ENCODE data around the gene TBC1D10A. TPM values are rescaled to one million over a fixed set of nuclear protein-coding genes. Genes with fewer than 3 reads are reported as not detected.

Gene TBC1D10A
- total RNA-seq, 1 donor from 2014 or later: 6.2 TPM

DNA sequence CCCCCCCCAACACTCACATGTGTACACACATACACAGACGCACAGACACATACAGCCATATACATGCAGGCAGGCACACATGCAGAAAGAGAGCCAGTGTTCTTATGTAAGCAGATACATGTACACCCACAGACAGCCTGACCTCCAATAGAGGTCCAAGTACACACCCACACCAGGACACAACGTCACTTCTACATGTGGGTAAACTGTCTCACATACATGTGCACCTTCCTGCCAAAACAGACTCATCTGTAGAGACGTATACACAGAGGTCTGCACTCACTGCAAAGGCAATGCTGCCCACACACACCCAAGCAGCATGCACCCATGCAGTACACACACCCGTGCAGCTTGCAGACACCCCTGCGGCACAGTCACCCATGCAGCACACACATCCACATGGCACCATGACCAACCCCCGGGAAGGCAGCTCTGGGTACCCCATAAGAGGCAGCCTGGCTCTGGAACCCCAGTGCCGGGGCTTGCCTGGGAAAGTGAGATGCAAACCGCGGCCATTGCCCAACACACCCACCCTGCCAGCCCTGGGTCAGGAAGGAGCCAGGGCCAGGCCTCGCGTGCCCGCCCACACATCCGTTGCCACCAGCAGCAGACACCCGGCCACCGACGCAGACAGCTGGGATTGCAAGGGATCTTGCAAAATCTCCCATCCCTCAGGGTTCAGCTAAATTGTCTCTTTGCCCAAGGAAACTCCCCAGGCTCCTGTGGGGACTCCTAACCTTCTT lies 47.5 kb downstream of the TBC1D10A start:
- intact Hi-C loops (cut with micrococcal nuclease): no loop called here
- DNase-seq: peak; percentile 70
- ATAC-seq: peak; percentile 53

DNA sequence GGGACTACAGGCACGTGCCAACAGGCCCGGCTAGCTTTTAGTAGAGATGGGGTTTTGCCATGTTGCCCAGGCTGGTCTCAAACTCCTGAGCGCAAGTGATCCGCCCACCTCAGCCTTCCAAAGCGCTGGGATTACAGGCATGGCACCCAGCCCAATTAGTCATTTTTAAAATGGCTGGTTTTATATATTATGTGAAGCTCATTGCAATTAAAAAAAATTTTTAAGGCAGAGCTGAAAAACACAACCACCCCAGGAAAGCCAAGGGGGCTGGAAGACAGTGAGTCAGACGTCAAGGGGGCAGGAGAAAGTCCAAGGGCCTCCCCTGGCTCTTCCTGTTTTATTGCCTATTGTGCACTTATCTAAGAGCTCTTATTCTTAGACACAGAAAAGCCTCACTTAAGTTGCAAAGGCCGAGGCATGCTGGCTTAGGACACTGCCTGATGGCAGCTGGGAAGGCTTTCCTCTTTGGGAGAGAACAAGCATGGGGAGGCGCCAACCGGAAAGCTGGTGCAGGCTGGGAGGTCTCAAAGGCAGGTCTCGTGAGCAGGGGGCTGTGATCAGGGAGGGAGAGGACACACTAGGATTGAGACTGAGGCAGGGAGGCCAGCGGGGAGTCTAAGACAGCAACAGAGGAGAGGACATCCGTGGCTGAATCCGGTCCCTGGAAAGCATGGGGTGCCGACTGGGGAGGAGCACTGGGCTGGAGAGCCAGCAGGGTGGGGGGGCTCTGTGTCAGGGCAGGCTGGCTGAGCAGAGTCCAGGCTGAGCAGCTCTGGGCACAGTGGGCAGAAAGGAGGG lies 49.0 kb downstream of the TBC1D10A start:
- DNase-seq: no peak
- intact Hi-C loops (cut with micrococcal nuclease): no loop called here
- ATAC-seq: peak; percentile 53

DNA sequence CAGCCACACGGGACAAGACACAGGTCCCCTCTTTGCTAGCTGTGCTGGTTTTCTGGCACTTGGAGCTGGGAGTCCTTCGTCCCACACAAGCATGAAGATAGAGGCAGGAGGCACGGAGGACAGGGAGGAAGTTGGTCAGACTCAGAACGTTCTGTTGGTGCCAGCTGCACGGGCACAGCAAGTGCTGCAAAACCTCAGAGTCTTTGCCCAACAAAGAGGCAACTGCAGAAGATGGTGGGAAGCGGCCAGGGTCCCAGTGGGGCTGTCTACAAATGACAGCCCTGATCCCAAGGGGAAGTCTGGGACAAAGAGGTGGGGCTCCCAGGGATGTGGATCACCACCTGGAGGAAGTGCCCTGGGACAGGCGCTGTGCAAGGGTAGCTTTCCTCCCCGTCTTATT lies 50.7 kb downstream of the TBC1D10A start:
- intact Hi-C loops (cut with micrococcal nuclease): no loop called here
- DNase-seq: no peak
- no peak for ATAC-seq

DNA sequence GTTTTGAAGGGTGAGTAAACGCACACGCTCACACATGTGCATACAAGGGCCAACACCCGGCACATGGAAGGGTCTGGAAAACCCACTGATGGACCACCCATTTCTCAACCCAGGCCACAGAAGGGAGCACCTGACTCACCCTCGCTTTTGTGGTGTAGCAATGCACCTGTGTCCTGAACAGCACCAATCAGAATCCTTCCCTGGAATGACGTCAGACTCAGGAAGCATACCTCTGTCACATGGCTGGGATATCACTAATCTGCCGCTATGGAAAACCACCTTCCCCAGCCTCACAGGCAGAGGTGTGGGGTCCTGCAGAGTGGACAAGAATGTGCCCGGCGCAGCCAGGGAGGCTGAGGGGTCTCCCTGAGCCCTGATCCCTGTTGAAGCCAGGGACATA lies 51.1 kb downstream of the TBC1D10A start:
- intact Hi-C loops (cut with micrococcal nuclease): no loop called here
- ATAC-seq (no peak), DNase-seq (no peak)

DNA sequence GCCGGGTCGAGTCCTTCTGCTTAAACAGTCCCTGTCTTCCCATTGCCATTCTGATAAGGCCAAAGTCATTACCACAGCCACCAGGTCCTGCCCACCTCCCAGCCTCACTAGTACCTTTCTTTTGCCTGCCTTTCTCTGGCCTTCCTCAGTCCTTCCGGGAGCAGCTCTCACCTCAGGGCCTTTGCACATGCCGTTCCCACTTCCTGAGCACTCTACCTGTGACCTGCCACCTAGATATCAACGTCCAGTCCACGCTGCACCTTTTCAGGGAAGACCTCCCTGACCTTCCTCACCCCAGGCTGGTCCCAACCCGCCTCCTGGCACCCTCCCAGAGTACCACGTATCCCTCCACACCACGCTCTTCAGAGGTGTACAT lies 52.3 kb downstream of the TBC1D10A start:
- ATAC-seq: no peak
- no peak for DNase-seq
- intact Hi-C loops (cut with micrococcal nuclease): no loop called here

DNA sequence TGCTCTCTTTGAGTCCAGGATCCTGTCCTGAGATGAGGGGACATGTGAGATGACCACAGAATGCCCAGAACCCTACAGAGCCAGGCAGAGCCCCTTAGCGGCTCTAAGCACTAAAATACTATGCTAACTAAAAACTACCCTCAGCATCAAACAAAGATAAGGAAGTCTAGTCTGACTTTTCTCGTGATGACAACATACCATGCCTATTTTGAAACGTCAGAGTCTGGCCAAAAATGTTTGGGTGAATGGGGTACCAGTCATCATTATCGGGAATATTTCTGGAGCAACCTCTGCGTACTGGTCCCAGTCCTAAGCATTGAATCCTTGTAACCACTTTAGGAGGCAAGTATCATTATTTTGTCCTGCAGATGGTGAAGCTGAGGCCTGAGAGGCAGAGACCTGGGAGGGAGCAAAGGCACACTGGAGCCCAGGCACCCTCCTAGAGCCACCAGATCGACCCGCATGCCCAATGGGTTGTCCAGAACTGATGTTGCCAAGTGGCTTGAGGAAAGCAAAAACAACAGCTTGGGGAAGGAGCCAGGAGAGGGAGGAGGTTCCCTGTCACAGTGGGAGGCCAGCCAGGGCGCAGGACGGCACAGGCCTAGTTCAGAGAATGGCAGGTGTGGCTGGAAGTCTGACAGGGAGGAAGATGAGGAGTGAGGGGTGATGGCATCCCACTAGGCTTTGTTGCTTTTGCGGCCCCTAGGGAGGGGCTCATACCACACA lies 52.9 kb downstream of the TBC1D10A start:
- DNase-seq: no peak
- no peak for ATAC-seq
- intact Hi-C loops (cut with micrococcal nuclease): no loop called here

DNA sequence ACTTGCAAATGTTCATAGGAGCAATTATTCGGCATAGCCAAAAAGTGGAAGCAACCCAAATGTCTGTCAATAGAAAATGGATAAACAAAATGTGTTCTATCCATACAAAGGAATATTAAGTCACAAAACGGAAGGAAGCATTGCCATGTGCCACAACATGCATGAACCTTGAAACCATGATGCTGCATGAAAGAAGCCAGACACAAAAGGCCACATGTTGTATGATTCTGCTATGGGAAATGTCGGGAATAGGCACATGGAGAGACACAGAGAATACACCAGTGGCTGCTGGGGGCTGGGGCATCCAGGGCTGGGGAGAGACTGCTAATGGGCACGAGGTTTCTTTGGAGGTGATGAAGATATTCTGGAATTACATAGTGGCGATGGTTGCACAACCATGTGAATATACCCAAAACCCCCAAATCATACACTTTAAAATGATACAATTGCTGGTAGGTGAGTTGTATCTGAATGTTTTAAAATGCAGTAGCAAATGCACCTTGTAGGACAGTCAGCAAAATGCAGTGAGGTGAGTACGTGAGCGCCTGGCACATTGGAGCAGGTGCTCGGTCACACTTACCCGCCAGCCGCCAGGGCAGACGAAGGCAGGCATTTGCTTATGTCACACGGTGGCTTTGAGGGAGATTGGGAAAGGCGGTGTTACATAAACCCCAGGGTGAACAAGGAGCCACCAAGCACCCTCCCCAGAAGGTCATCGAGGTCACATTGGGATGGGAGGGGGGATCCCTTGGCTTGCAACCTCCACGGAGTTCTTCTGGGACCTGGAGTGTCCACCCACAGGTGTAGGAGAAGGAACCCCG lies 53.8 kb downstream of the TBC1D10A start:
- ATAC-seq: no peak
- intact Hi-C loops (cut with micrococcal nuclease): no loop called here
- DNase-seq: no peak

DNA sequence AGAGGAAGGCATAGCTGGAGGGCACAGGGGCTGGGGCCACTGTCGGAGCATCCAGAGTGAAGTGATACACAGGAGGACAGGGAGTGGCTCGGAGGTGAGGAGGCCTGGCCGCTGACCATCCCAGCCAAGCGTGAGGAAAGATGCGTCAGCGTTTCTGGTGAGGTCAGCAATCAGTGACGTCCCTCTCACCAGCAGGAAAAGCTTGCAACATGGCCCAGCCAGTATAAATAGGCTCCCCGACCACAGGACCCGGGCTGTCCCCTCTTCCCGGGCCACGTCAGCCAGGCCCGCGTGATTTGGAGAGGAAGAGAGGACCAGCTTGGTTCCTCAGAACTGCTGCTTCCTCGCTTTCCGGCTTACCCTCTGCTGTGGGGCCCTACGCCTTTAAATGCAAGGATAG lies 55.9 kb downstream of the TBC1D10A start:
- peak; percentile 77 for DNase-seq
- intact Hi-C loops (cut with micrococcal nuclease): no loop called here
- peak; percentile 74 for ATAC-seq

DNA sequence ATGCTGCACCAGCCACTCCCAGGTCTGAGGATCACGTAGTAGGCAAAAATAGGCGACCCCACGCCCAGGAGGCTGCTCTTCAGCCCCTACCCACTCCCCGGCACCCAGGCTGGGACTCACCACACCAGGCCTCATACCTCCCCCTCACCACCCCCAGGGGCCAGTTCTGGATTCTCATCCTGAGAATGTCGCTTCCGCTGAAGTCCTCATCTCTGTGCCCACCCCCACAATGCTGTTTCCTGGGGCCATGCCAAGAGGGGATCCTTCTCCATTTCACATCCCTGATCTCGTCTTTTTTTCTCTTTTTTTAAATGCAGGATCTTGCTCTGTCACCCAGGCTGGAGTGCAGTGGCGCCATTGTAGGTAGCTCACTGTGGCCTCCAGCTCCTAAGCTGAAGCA lies 58.4 kb downstream of the TBC1D10A start:
- DNase-seq (no peak), ATAC-seq (no peak)
- intact Hi-C loops (cut with micrococcal nuclease): no loop called here

DNA sequence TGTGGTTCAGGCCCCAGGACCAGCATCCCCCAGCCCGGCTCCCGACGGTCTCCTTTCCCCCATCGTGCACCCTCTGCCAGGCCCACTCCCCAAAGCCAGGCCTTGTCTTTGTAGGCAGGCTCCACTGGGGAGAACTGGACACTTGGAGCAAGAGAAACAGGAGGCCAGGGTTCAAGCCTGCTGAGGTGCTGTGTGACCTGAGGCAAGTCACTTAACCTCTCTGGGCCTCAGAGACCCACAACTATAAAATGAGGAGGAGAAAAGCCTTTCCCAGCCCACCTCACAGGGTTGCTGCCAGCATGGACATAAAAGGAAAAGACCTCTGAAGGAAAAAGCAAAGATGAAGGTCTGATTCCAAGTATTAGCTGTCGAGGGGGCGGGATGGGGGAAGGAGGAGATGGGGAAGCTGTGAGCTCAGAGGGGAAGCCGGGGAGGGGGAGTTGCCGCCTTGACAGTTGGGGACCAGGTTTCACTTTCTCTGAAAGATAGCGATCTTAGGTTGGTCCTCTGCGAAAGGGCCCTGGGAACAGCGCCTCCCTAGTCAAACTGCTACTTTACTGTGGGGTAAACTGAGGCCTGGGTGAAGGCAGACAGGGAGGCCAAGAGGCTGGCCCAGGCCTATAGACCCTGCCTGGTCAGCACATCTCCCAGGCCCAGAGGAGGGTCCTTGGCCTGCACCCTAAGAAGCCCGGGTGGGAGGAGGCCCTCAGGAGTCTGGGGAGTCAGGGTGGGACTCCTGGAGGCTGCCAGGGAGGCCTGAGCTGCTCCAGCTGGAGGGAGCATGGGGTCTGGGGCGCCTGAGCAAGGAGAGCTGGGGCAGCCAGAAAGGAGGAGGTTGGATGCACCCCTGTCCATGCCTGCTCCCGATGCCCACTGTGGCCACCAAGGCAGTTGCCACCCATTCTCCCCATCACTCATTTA lies 59.1 kb downstream of the TBC1D10A start:
- DNase-seq: no peak
- intact Hi-C loops (cut with micrococcal nuclease): no loop called here
- ATAC-seq: no peak

DNA sequence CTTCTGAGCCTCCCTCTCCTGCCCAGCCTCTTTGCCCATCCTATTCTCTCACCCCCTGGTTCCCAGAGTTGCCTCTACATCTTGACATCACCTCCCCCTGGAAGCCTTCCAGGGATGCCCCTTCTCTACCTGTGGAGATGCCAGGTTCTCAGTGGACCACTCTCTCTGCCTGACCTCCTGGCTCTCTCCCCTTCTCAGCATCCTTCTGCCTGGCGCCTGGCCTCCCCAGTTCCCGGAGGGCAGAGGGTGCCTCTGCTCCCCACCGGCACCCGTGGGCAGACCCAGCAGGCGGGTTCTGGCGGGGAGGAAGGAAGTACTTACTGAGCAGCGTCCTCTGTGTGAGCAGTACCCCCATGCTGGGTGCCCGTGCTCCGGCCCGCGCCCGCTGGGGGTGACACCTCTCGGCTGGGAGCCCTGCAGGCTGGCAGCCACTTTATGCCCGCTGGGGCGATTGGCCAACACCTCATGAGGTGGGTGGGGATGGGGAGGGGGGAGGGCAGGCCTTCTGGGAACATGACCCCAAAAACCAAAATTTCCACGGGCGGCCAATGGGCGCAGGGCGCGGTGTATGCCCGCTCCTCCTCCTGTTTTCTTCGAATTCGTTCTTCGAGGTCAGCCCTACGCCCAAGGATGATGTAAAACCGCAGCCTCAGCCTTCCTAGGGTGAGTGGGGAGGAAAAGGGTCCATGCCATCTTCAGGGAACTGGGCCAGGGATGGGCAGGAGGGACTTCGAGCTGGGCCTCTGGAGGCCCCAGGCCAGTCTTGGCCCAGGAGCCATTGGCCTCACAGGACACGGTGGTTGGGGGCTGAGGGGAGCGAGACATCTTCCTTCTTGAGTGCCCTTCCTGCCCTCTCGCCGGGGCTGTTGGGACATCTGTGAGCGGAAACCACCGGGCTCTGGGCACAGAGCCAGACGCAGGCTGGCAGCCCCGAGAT lies 60.0 kb downstream of the TBC1D10A start, which contains the start of gene OSM:
Gene OSM (minus strand): TSS at position 407 of the 937 bp plus-strand sequence. CDS start 52 bp downstream, at position 355.
- DNase-seq (peak; percentile 77), ATAC-seq (peak; percentile 48)
- intact Hi-C loops (cut with micrococcal nuclease): no loop called here

DNA sequence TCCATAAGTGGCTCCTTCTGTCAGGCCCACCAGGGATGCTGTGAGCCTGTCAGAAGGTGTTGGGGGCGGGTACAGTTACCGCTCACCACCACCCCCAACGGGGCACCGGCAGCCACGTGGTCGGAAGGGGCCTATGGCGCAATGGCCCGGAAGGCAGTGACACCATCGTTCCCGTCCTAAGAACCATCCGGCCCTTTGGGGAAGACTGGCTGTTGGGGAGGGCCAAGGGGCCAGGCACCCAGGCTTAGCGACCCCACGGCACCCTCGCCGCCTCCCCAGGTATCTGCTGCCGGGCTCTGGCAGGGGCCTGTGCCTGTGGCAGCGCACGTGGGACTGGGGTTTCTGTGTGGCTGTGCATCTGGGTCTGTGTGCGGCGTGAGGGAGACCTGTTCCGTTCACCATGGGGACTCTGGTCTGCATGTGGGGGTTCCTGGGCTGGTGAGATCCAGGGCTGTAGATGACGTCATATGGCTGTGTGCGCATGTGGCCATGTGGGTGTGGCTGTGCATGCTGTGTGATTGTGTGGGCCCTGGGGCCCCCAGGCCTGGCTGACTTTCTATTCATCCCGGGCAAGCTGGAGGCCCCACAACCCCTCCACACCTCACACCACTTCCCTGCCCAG lies 60.8 kb downstream of the TBC1D10A start:
- intact Hi-C loops (cut with micrococcal nuclease): no loop called here
- ATAC-seq (peak; percentile 58), DNase-seq (peak; percentile 76)

DNA sequence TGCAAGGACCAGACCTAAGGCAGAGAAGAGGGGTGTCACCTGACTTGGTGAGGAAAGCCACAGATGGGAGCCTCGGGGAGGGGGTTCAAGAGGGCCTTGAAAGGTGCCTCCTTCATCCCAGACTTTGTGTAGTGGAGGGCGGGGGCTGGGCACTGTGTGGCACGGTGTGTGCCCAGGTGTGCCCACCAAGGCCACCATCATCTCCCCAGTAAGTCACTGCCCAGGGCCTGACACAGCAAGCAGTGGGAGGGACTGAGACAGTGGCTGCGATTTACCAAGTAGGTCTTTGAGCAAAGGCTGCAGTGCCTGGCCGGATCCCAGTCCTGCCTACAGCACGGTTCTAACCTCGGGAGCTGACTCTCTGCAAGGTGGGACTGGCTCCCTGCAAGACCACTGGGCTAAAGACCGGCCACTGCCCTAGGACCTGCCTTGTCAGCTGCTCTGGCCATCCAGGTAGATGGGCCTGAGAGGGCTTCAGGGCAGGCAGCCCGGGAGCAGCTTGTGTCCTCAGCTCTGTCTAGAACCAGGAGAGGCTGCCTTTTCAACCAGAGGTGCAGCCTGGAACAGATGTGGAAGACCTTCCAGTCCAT lies 61.5 kb downstream of the TBC1D10A start:
- no peak for DNase-seq
- no peak for ATAC-seq
- intact Hi-C loops (cut with micrococcal nuclease): no loop called here

DNA sequence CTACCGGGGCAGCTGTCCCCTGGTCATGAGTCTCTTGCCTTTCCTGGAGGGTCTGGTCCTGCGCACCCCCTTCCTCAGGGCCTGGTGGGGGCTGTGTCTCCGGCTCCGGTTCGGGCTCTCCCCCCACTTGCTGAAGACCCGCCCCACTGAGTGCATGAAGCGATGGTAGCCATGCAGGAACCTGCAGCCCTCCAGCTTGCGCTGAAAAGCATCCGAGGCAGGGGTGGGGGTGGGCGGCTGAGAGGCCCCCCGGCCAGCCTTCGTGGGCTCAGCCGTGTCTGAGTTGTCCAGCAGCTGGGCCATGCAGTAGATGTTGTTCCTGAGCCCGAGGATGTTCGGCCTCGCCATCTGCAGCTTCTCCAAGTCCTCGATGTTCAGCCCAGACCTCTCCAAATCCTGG lies 62.9 kb downstream of the TBC1D10A start:
- ATAC-seq (no peak), DNase-seq (no peak)
- intact Hi-C loops (cut with micrococcal nuclease): no loop called here

DNA sequence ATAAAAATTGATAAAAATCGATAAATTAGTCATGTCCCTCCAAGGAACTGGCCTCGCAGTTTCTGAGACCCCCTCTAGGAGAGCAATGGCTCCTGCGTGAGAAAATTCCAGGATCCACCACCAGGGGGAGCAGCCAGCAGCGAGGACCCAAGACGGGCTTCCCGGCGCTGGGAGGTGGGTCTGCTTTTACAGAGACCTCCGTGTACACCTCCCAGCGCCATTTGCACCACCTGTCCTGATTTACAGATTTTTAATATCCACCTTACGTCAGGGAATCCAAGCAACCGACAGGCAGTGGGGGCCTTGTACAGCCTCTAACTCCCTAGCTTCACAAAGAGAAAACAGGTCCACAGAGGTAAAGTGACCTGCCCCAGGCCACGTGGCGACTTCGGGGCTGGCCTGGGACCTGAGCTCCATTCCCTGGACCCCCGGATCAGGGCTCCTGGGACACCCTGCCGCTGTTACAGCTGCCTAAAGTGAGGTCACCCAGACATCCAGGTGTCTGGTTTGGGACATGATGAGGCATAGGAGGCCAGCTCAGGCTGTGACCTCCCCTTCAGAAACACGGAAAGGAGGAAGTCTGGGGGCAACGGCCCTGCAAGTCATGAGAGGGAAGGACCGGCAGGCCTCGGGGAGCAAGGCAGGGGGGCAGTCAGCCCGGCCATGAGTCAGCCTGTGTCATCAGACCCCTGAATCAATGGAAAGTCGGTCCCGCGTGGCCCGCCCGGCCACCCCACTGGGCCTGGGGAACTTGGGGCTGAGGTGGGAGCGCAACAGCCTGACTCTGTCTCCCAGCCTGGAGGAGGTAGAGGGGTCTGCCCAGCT lies 63.6 kb downstream of the TBC1D10A start:
- ATAC-seq: peak; percentile 60
- peak; percentile 82 for DNase-seq

More for the DNA sequence above, 63.6 kb downstream of the TBC1D10A start:
- intact Hi-C loops (cut with micrococcal nuclease): no loop called here

All from left ventricle myocardium superior (tissue), 1 donor.